Articular chondrocyte of knee joint (primary cell): ENCODE results near the gene ATP5F1E. TPM values are rescaled to one million over a fixed set of nuclear protein-coding genes. Genes with fewer than 3 reads are reported as not detected.

ENCODE experiments used
- total RNA-seq: library from RNA; depleted of rRNA; stranded (reverse); fragments of >200 nt; gene quantifications from 2 replicates; pipeline ENCODE4 v1.2.3, GENCODE V29; 2012

Gene ATP5F1E
- 14.6 and 22.0 TPM in 2 replicates for total RNA-seq

GRCh38 chr20:59032023-59032712 lies at the start of gene ATP5F1E:
TSS of gene ATP5F1E (minus strand) at chr20:59032335. CDS start at chr20:59032251, 84 bp downstream.

GRCh38 chr20:59042151-59042795 lies 10.1 kb upstream of the ATP5F1E start, which contains the start of gene PRELID3B:
TSS of gene PRELID3B (minus strand) at chr20:59042786. CDS start at chr20:59042730, 56 bp downstream.

GRCh38 chr20:59019217-59019616 lies 12.9 kb downstream of the ATP5F1E start, which contains the start of gene TUBB1:
TSS of gene TUBB1 (plus strand) at chr20:59019429. CDS start at chr20:59019523, 94 bp downstream.

GRCh38 chr20:59006864-59007664 lies 25.1 kb downstream of the ATP5F1E start, which contains the start of gene CTSZ:
TSS of gene CTSZ (minus strand) at chr20:59007254. CDS start at chr20:59007128, 126 bp downstream.

GRCh38 chr20:58980711-58981627 lies 51.2 kb downstream of the ATP5F1E start, which contains the start of gene NELFCD:
TSS of gene NELFCD (plus strand) at chr20:58981256. CDS start at chr20:58981310, 54 bp downstream.

Other genes with a start within 250 kb of the ATP5F1E start
- gene GNAS-AS1, start 181.4 kb downstream of the ATP5F1E start, total RNA-seq, result 0.32 and 0.39 TPM in 2 replicates
- gene GNAS, start 179.6 kb downstream of the ATP5F1E start, total RNA-seq, result 434 and 469 TPM in 2 replicates
- gene NELFCD, start 51.1 kb downstream of the ATP5F1E start, total RNA-seq, result 33.8 and 42.6 TPM in 2 replicates
- gene CTSZ, start 25.1 kb downstream of the ATP5F1E start, total RNA-seq, result 115 and 118 TPM in 2 replicates
- not detected in 2 replicates for gene TUBB1, start 12.9 kb downstream of the ATP5F1E start, total RNA-seq
- gene PRELID3B, start 10.5 kb upstream of the ATP5F1E start, total RNA-seq, result 48.1 and 56.8 TPM in 2 replicates
- gene ZNF831, start 131.5 kb upstream of the ATP5F1E start, total RNA-seq, result not detected in 2 replicates